Measurements from ENCODE around the gene SLC6A19.
A peak's percentile ranks its signal among the peaks of the same experiment; 100 is the strongest.

SLC6A19 gene

GRCh38 chr5:1181451-1182359 is 19.7 kb upstream of the SLC6A19 start:
- no peak for DNase-seq

- DNase-seq: no peak
Observed at GRCh38 chr5:1182360-1182632, 19.1 kb upstream of the SLC6A19 start.

GRCh38 chr5:1182633-1183423 is 18.6 kb upstream of the SLC6A19 start:
- peak; percentile 40 for DNase-seq

GRCh38 chr5:1183424-1184162 is 17.8 kb upstream of the SLC6A19 start:
- no peak for DNase-seq

- DNase-seq: no peak
Observed at GRCh38 chr5:1184163-1184470, 17.3 kb upstream of the SLC6A19 start.

GRCh38 chr5:1184481-1184880 is 16.9 kb upstream of the SLC6A19 start:
- DNase-seq: no peak

- DNase-seq: no peak
Observed at GRCh38 chr5:1185038-1185627, 16.3 kb upstream of the SLC6A19 start.

- DNase-seq: no peak
Observed at GRCh38 chr5:1185629-1186350, 15.6 kb upstream of the SLC6A19 start.

GRCh38 chr5:1186351-1187233 is 14.8 kb upstream of the SLC6A19 start:
- no peak for DNase-seq

GRCh38 chr5:1187234-1187949 is 14.0 kb upstream of the SLC6A19 start:
- DNase-seq: no peak

- DNase-seq: no peak
Observed at GRCh38 chr5:1187950-1188334, 13.5 kb upstream of the SLC6A19 start.

- DNase-seq: no peak
Observed at GRCh38 chr5:1188464-1188863, 12.9 kb upstream of the SLC6A19 start.

- DNase-seq: no peak
Observed at GRCh38 chr5:1189269-1189668, 12.1 kb upstream of the SLC6A19 start.

- DNase-seq: no peak
Observed at GRCh38 chr5:1190278-1190677, 11.1 kb upstream of the SLC6A19 start.

GRCh38 chr5:1190837-1191239 is 10.6 kb upstream of the SLC6A19 start:
- DNase-seq: no peak

GRCh38 chr5:1192971-1193590 is 8.3 kb upstream of the SLC6A19 start:
- DNase-seq: peak; percentile 65

- DNase-seq: peak; percentile 70
Observed at GRCh38 chr5:1193591-1193985, 7.8 kb upstream of the SLC6A19 start.

GRCh38 chr5:1194378-1194777 is 7.0 kb upstream of the SLC6A19 start:
- no peak for DNase-seq

GRCh38 chr5:1195439-1195838 is 6.0 kb upstream of the SLC6A19 start:
- DNase-seq: no peak

GRCh38 chr5:1195916-1196315 is 5.5 kb upstream of the SLC6A19 start:
- DNase-seq: no peak

- no peak for DNase-seq
Observed at GRCh38 chr5:1196562-1196961, 4.8 kb upstream of the SLC6A19 start.
